BE2C (cell line): Measurements from ENCODE around the gene C5orf58. TPM values are rescaled to one million over a fixed set of nuclear protein-coding genes. Genes with fewer than 3 reads are reported as not detected.

ENCODE experiments used
- DNase-seq: peaks from one replicate; pipeline ENCODE4 v3.0.0-alpha.2; 2020
- H3K27me3 ChIP-seq: fragments of 250-450 bp; sonication (Bioruptor Pico); 2 replicates; pipeline ENCODE4 v1.5.1; 2020; ENCODE audit warnings: mild to moderate bottlenecking
- H3K36me3 ChIP-seq: fragments of 250-450 bp; sonication (Bioruptor Pico); 2 replicates; pipeline ENCODE4 v1.5.1; 2020; ENCODE audit warnings: mild to moderate bottlenecking
- H3K4me1 ChIP-seq: fragments of 250-450 bp; sonication (Bioruptor Pico); 2 replicates; pipeline ENCODE4 v1.5.1; 2020
- H3K4me3 ChIP-seq: 2 replicates; pipeline ENCODE4 v1.5.1; 2011; ENCODE audit warnings: low read depth, low read length
- H3K9me3 ChIP-seq: fragments of 250-450 bp; sonication (Bioruptor Pico); 2 replicates; pipeline ENCODE4 v1.5.1; 2020
- polyA plus RNA-seq: library from polyadenylated mRNA; unstranded; fragments of >200 nt; gene quantifications from one replicate; pipeline ENCODE4 v1.2.1, GENCODE V29; 2012; ENCODE audit warnings: low read depth, missing spikeins; ENCODE audit not compliant: insufficient read length, insufficient read depth
- TF ChIP-seq, protein P1 (sequence below): IDR thresholded peaks from 2 replicates; pipeline ENCODE4 v1.5.1; 2012; ENCODE audit warnings: mild to moderate bottlenecking, low read depth, low read length

The C5orf58 gene, protein sequence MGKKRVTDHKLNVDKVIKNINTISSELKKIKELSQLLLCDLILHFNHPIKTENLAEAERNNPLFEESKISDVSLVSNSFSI
- not detected for polyA plus RNA-seq

DNA sequence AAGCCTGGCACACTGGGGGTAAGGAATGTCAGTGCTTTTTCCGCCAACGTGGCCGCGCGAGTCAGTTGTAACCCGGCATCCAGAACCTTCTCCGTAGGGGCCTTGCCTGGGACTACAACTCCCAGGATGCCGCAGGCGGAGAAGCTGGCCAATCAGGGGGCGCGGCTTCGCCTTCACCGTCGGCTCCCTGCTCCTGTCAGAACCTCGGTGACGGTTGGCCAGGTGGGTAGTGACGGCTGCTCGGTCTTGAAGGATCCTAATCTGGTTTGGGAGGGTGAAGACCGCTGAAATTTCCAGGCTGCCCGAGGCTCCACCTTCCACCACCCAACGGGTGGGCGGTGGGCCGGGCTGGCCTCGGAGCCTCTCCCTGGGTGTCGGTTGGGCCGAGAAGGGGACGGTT lies at the start of gene C5orf58:
C5orf58 (plus strand) TSS at position 200 of the 400 bp plus-strand sequence. CDS start 1,992 bp downstream, outside the sequence.
- TF ChIP-seq, protein P1, sequence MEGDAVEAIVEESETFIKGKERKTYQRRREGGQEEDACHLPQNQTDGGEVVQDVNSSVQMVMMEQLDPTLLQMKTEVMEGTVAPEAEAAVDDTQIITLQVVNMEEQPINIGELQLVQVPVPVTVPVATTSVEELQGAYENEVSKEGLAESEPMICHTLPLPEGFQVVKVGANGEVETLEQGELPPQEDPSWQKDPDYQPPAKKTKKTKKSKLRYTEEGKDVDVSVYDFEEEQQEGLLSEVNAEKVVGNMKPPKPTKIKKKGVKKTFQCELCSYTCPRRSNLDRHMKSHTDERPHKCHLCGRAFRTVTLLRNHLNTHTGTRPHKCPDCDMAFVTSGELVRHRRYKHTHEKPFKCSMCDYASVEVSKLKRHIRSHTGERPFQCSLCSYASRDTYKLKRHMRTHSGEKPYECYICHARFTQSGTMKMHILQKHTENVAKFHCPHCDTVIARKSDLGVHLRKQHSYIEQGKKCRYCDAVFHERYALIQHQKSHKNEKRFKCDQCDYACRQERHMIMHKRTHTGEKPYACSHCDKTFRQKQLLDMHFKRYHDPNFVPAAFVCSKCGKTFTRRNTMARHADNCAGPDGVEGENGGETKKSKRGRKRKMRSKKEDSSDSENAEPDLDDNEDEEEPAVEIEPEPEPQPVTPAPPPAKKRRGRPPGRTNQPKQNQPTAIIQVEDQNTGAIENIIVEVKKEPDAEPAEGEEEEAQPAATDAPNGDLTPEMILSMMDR, result no peak
- DNase-seq, result no peak
- H3K4me1 ChIP-seq, result no peaks in the 10 kb centered on the region
- H3K36me3 ChIP-seq, result no peaks in the 10 kb centered on the region
- H3K27me3 ChIP-seq, result no peaks in the 10 kb centered on the region
- H3K9me3 ChIP-seq, result no peaks in the 10 kb centered on the region
- no peak within 1 kb of the TSS for H3K4me3 ChIP-seq

DNA sequence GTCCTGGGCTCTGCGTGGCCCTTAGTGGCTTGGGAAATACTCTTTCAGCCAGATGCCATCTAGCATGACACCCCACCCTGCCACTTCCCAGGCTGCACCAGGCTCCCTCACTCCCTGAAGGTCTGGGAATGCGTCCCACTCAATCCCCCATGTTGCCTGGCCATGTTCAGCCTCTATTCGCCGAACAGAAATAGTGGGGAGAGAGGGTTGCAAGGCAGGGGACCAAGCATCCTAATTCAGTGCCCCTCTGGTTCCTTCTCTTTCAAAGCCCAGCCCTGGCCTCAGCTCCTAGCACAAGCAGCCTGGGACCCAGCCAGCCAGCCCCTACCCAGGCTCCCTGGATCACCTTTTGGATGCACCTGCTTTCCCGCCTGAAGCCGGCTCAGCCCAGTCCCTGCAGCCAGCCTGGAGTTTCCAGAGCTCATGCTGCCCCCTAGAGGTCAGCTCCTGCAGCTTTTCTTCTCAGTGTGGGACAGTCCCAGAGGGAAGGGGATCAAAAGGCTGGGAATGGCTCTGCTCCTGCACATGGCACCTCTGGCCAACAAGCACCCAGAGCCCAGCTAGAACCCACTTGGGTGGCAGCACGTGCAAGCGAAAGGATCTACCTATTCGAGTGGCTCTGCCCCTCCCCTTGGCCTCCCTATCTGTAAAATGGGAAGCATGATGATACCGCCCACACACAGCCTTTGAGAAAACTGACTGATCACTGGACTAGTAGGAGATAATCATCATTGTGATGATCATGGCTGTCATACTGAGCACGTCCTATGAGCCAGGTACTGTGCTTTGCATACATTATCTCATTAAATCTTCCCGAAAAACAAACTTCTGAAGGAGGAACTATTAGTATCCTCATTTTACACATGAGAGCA lies 48.7 kb upstream of the C5orf58 start:
- H3K9me3 ChIP-seq, result no peaks in the 10 kb centered on the region
- no peaks in the 10 kb centered on the region for H3K36me3 ChIP-seq
- no peaks in the 10 kb centered on the region for H3K4me1 ChIP-seq
- H3K4me3 ChIP-seq, result no peak overlapping the region
- no peaks in the 10 kb centered on the region; the same call in 1 of the 2 replicates for H3K27me3 ChIP-seq
- TF ChIP-seq, protein P1, result peak; percentile 90
- peak; percentile 72 for DNase-seq

DNA sequence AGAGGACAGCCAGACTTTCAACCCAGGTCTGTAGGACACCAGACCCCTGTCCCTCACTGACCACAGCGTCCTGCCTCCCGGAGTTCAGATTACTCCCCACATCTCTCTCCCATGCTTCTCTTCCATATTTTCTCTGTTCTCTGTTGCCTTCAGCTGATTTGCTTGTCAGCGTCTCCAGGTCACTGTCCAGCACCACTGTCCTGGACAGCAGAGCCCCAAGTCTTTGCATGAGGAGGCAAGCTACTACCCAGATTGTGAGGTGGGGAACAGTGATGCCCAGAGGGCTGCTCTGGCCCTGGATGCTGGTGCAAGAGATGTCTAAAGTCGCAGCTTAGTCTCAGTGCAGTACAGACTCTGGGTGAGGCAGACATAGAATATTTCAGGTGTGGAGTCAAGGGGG lies 48.0 kb upstream of the C5orf58 start:
- no peaks in the 10 kb centered on the region for H3K36me3 ChIP-seq
- no peaks in the 10 kb centered on the region for H3K4me1 ChIP-seq
- H3K27me3 ChIP-seq, result no peaks in the 10 kb centered on the region; the same call in 1 of the 2 replicates
- TF ChIP-seq, protein P1, result no peak
- DNase-seq, result no peak
- no peaks in the 10 kb centered on the region for H3K9me3 ChIP-seq
- no peak overlapping the region for H3K4me3 ChIP-seq

DNA sequence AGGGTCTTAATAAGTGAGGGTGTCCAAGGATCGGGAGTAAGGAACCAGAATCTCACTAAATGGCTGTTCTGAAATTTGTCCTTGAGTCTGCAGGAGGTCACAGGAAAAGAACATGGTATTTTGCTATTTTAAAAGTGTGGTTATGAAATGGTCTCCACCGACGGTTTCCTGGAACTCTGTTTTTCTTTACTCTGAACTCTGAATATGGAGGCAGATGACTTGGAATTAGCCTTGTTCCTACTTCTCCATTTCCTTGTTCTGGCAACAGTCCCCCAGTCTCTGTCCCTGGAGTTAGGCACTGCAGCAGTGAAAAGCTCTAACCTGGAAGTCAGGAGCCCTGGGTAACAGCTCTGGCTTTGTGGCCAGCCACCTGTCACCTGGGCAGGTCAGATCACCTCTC lies 46.6 kb upstream of the C5orf58 start:
- TF ChIP-seq, protein P1, result no peak
- Histone ChIP-seq H3K4me3 (no peak overlapping the region), H3K36me3 (no peaks in the 10 kb centered on the region), H3K9me3 (no peaks in the 10 kb centered on the region), H3K4me1 (no peaks in the 10 kb centered on the region), H3K27me3 (peaks cover 4% of the 10 kb centered on the region)
- DNase-seq, result no peak

DNA sequence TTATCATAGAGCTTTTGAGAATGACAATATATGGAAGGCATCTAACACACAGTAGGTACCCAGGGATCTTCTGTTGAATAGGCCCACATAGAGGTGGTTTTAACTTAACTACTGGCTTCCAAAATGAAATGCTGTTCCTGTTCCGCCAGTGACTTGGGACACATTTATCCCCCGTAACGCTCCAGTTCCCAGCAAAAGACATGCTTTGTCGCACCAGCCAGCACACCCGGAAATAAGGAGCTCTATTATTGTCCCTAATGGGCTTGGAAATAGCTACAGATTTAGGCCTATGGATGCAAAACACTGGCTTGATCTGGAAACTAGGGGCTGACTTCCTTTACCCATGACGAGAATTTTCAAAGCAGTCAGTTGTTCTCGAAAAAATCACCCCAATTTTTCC lies 45.9 kb upstream of the C5orf58 start:
- no peak for DNase-seq
- Histone ChIP-seq H3K9me3 (no peaks in the 10 kb centered on the region), H3K27me3 (peaks cover 4% of the 10 kb centered on the region), H3K4me3 (no peak overlapping the region), H3K36me3 (no peaks in the 10 kb centered on the region), H3K4me1 (no peaks in the 10 kb centered on the region)
- TF ChIP-seq, protein P1, result no peak
